Mucosa of rectum (tissue), 2 donors: Measurements from ENCODE around the gene TF.

Experiments
- H3K27ac ChIP-seq, 2 donors: one replicate each; pipeline ENCODE4 v1.7.0; 2013; ENCODE audit warnings: inconsistent platforms in 2 of 2, low read depth in 2 of 2, low read length in 2 of 2
- H3K27me3 ChIP-seq, 2 donors: one replicate each; pipeline ENCODE4 v1.7.0; 2013; ENCODE audit warnings: low read length in 2 of 2; ENCODE audit not compliant: control insufficient read depth in 2 of 2, insufficient read depth in 2 of 2
- H3K36me3 ChIP-seq, 2 donors: one replicate each; pipeline ENCODE4 v1.7.0; 2013; ENCODE audit warnings: low read length in 2 of 2; ENCODE audit not compliant: control insufficient read depth in 2 of 2, insufficient read depth in 2 of 2
- H3K4me1 ChIP-seq, 2 donors: one replicate each; pipeline ENCODE4 v1.7.0; 2013; ENCODE audit warnings: low read length in 2 of 2, mild to moderate bottlenecking in 1 of 2; ENCODE audit not compliant: control insufficient read depth in 2 of 2, insufficient read depth in 2 of 2
- H3K4me3 ChIP-seq, 2 donors: one replicate each; pipeline ENCODE4 v1.7.0; 2013; ENCODE audit warnings: low read length in 2 of 2
- H3K9ac ChIP-seq, 2 donors: one replicate each; pipeline ENCODE4 v1.7.0; 2013; ENCODE audit warnings: low read length in 2 of 2, low read depth in 1 of 2, mild to moderate bottlenecking in 1 of 2
- H3K9me3 ChIP-seq, 2 donors: one replicate each; pipeline ENCODE4 v1.7.0; 2013; ENCODE audit warnings: low read length in 2 of 2; ENCODE audit not compliant: control insufficient read depth in 2 of 2
- donor health status: healthy.
- donor health status: Normal muscosa, but diverticular disease.

Gene TF

DNA sequence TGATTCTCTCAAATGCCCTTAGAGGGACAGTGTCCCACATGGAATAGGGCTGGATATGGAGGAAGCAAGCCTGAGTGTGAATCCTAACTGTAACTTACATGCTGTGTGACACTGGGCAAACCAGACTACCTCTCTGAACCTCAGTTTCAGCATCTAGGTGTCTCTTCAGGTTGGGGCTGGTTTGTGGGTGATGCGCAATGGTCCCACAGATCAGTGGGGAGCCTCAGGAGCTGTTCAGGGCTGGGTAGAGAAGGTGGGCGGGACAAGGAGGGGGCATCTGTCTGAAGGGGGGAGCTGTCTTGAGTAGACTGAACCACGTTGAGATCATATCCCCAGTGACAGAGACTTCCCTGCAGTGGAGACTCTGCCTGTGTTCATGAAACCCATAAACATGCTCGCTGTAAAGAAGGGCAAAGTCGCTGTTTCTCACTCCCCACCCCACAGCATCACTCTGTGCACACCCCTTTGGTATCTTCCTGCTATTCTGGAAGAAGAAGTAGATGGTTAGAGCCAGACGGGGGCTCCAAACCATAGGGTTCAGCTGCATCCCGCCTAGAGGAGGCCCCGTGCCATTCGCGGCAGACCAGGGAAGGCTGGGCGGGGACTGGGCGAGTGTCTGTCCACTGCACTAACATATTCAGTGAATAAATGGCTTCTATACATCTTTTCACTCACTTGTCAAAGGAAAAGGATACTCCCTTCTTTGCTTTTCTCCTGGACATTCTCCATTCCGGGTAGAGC, 87.9 kb downstream of the TF start:
- no peak overlapping the region for H3K9ac ChIP-seq
- no peak overlapping the region for H3K4me3 ChIP-seq
- no peaks in the 10 kb centered on the region for H3K36me3 ChIP-seq
- no peak overlapping the region for H3K27ac ChIP-seq
- H3K9me3 ChIP-seq, result no peaks in the 10 kb centered on the region
- no peaks in the 10 kb centered on the region for H3K4me1 ChIP-seq
- no peaks in the 10 kb centered on the region for H3K27me3 ChIP-seq

DNA sequence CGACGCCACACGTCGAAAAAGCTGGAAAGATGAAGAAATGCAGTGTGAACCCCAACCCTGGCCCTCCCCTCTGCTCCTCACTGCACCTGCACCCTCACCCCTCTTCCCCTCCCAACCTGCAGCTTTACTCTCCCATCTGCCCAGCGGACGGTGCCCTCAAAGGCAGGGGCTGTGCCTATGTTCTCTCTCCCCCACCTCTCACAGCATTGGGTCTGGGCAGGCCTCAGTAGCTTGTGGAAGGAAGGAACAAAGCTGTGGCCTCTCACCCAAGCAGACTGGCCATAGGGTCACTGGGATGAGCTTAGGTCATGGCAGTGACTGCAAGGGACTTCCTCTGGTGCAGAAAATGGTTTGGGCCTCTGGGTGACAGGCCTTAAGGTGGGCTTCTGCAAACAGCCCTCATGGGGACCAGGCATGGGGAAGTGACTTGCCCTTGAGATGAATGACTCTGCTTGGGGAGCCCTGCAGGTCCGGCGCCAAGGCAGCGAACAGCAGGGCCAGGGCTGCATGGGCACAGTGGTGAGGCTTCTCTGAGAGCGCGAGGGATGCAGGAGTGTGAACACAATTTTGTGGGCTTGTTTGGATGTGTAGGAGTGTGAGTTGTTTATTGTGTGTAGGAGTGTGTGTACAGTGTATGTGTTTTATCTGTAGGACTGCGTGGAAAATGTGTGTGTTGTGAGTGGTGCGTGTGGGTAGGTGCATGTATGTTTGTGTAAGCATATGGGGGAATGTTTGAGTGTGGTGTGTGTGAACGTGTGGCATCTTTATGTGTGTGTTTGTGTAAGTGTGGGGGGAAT, 88.6 kb downstream of the TF start:
- Histone ChIP-seq H3K9me3 (no peaks in the 10 kb centered on the region), H3K27ac (no peak overlapping the region), H3K9ac (no peak overlapping the region), H3K4me1 (no peaks in the 10 kb centered on the region), H3K4me3 (no peak overlapping the region), H3K27me3 (no peaks in the 10 kb centered on the region), H3K36me3 (no peaks in the 10 kb centered on the region)

DNA sequence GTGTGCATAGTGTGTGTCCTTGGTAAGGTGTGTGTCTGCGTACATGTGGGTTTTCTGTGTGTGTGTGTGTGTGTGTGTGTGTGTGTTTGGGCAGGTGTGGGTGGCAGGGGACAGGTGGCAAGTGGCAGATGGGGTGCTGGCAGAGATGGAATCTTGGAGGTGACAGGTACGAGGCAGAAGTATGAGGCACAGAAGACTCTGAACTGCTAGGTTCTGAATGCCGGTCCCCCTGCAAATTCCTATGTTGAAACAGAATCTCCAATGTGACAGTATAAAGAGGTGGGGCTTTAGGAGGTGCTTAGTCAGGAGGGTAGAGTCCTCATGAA, 89.2 kb downstream of the TF start:
- Histone ChIP-seq H3K27me3 (no peaks in the 10 kb centered on the region), H3K4me3 (no peak overlapping the region), H3K9ac (no peak overlapping the region), H3K36me3 (no peaks in the 10 kb centered on the region), H3K9me3 (no peaks in the 10 kb centered on the region), H3K27ac (no peak overlapping the region), H3K4me1 (no peaks in the 10 kb centered on the region)

GRCh38 chr3:133835961-133836360, 89.8 kb downstream of the TF start:
- no peak overlapping the region for H3K27ac ChIP-seq
- H3K36me3 ChIP-seq, result no peaks in the 10 kb centered on the region
- H3K4me1 ChIP-seq, result no peaks in the 10 kb centered on the region
- no peaks in the 10 kb centered on the region for H3K9me3 ChIP-seq
- no peak overlapping the region for H3K9ac ChIP-seq
- no peaks in the 10 kb centered on the region for H3K27me3 ChIP-seq
- no peak overlapping the region for H3K4me3 ChIP-seq

- no peak overlapping the region for H3K9ac ChIP-seq
- no peak overlapping the region for H3K4me3 ChIP-seq
- no peaks in the 10 kb centered on the region for H3K9me3 ChIP-seq
- H3K27ac ChIP-seq, result no peak overlapping the region
- no peaks in the 10 kb centered on the region for H3K27me3 ChIP-seq
- no peaks in the 10 kb centered on the region for H3K36me3 ChIP-seq
- no peaks in the 10 kb centered on the region for H3K4me1 ChIP-seq
Observed at GRCh38 chr3:133836497-133837158, 90.4 kb downstream of the TF start.

DNA sequence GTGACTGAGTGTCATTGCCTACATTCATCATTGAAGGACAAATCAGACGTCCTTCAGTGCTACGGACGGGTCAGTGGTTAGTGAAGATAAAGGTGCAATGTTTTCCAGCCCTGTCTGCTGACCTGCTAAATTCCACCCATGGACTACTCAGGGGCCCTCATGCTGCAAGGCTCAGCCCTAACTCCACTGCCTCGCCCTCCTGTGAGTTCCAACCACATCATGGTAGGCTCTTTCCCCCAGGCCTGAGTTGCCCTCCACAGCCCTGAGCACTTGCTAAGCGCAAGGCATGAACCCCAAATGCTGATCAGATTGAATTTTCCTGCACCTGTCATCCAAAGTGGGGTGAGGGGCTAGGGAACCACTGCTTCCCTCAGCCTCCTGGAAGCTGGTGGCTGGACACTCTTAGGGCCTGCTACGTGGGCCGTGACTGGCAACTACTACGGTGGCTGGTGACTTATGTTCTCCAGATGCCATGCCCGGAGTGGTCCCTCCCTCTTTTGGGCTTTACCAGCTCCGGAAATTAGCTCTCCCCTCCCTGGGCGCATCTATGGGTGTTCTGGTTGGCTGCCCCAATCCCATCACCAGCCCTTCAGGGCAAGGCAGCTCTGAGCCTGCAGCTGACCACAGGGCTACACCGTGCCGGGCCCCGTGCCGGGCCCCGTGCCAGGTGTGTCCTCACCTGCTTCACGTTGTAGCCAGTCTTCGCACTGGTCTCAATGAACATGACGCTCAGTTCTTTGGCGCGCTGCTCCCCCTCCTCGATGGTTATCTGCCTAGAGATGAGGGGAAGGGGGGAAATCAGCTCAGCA, 91.5 kb downstream of the TF start:
- no peaks in the 10 kb centered on the region for H3K36me3 ChIP-seq
- H3K9ac ChIP-seq, result no peak overlapping the region
- H3K9me3 ChIP-seq, result no peaks in the 10 kb centered on the region
- no peaks in the 10 kb centered on the region for H3K4me1 ChIP-seq
- H3K27me3 ChIP-seq, result no peaks in the 10 kb centered on the region
- H3K4me3 ChIP-seq, result no peak overlapping the region
- no peak overlapping the region for H3K27ac ChIP-seq

GRCh38 chr3:133838296-133838789, 92.2 kb downstream of the TF start:
- Histone ChIP-seq H3K27ac (no peak overlapping the region), H3K4me3 (no peak overlapping the region), H3K36me3 (no peaks in the 10 kb centered on the region), H3K27me3 (no peaks in the 10 kb centered on the region), H3K9me3 (no peaks in the 10 kb centered on the region), H3K4me1 (no peaks in the 10 kb centered on the region), H3K9ac (no peak overlapping the region)

GRCh38 chr3:133838916-133839800, 93.0 kb downstream of the TF start:
- no peaks in the 10 kb centered on the region for H3K4me1 ChIP-seq
- H3K4me3 ChIP-seq, result no peak overlapping the region
- H3K36me3 ChIP-seq, result no peaks in the 10 kb centered on the region
- no peak overlapping the region for H3K9ac ChIP-seq
- H3K9me3 ChIP-seq, result no peaks in the 10 kb centered on the region
- H3K27ac ChIP-seq, result no peak overlapping the region
- no peaks in the 10 kb centered on the region for H3K27me3 ChIP-seq

GRCh38 chr3:133840055-133840737, 94.0 kb downstream of the TF start:
- Histone ChIP-seq H3K27ac (no peak overlapping the region), H3K9ac (no peak overlapping the region), H3K4me3 (no peak overlapping the region), H3K9me3 (no peaks in the 10 kb centered on the region), H3K36me3 (no peaks in the 10 kb centered on the region), H3K27me3 (no peaks in the 10 kb centered on the region), H3K4me1 (no peaks in the 10 kb centered on the region)
